Inferior parietal cortex (tissue), 1 donor: ENCODE data around the gene LIN28A.

Source experiments
- DNase-seq: peaks from one replicate; pipeline ENCODE4 v3.0.0-alpha.2; 2016; ENCODE audit errors: extremely low spot score

Gene LIN28A

GRCh38 chr1:26387447-26387846 lies 23.2 kb upstream of the LIN28A start:
- no peak for DNase-seq

- DNase-seq: no peak
Observed at GRCh38 chr1:26388791-26389445, 21.7 kb upstream of the LIN28A start.

- no peak for DNase-seq
Observed at GRCh38 chr1:26389604-26390247, 20.9 kb upstream of the LIN28A start.

- peak; percentile 13 for DNase-seq
Observed at GRCh38 chr1:26391450-26391849, 19.2 kb upstream of the LIN28A start.

- no peak for DNase-seq
Observed at GRCh38 chr1:26395754-26396153, 14.9 kb upstream of the LIN28A start.

- DNase-seq: no peak
Observed at GRCh38 chr1:26399034-26399433, 11.6 kb upstream of the LIN28A start.

GRCh38 chr1:26401891-26402290 lies 8.7 kb upstream of the LIN28A start:
- no peak for DNase-seq

- DNase-seq: no peak
Observed at GRCh38 chr1:26403656-26404055, 7.0 kb upstream of the LIN28A start.

- no peak for DNase-seq
Observed at GRCh38 chr1:26404641-26405040, 6.0 kb upstream of the LIN28A start.

GRCh38 chr1:26405281-26405915 lies 5.2 kb upstream of the LIN28A start:
- no peak for DNase-seq

- DNase-seq: peak; percentile 63
Observed at GRCh38 chr1:26408604-26409003, 2.0 kb upstream of the LIN28A start.

- no peak for DNase-seq
Observed at GRCh38 chr1:26409191-26409807, 1.3 kb upstream of the LIN28A start.

GRCh38 chr1:26411624-26412074 lies 1.0 kb downstream of the LIN28A start:
- DNase-seq: no peak

- no peak for DNase-seq
Observed at GRCh38 chr1:26412180-26412840, 1.7 kb downstream of the LIN28A start.

GRCh38 chr1:26413031-26413430 lies 2.4 kb downstream of the LIN28A start:
- DNase-seq: no peak

GRCh38 chr1:26417111-26417759 lies 6.6 kb downstream of the LIN28A start:
- peak; percentile 62 for DNase-seq

GRCh38 chr1:26418865-26419349 lies 8.3 kb downstream of the LIN28A start:
- DNase-seq: no peak

GRCh38 chr1:26419494-26419893 lies 8.9 kb downstream of the LIN28A start:
- DNase-seq: no peak

GRCh38 chr1:26429721-26430120 lies 19.1 kb downstream of the LIN28A start:
- DNase-seq: no peak

- peak; percentile 99 for DNase-seq
Observed at GRCh38 chr1:26431979-26432695, 21.5 kb downstream of the LIN28A start, which contains the start of gene DHDDS. Gene DHDDS, plus strand, starts transcription at chr1:26432321. Its CDS starts 625 bp downstream, at chr1:26432946.

- DNase-seq: no peak
Observed at GRCh38 chr1:26432793-26433192, 22.2 kb downstream of the LIN28A start.
